EH (cell line): ENCODE data around the gene NDUFA11.
A peak's percentile ranks its signal among the peaks of the same experiment; 100 is the strongest.

Experiments used
- DNase-seq: peaks from one replicate; pipeline ENCODE4 v3.0.0-alpha.2; 2015; ENCODE audit warnings: low read depth

The NDUFA11 gene

GRCh38 chr19:5903624-5904351, at the start of gene NDUFA11:
TSS of gene NDUFA11 (minus strand) at chr19:5903790. CDS start at chr19:5903708, 82 bp downstream.
- DNase-seq, result no peak

- peak; percentile 44 for DNase-seq
Measured at GRCh38 chr19:5953030-5953589, 49.5 kb upstream of the NDUFA11 start.

- no peak for DNase-seq
Measured at GRCh38 chr19:5952193-5953029, 48.8 kb upstream of the NDUFA11 start.

- DNase-seq, result no peak
Measured at GRCh38 chr19:5951338-5951861, 47.8 kb upstream of the NDUFA11 start.

- no peak for DNase-seq
Measured at GRCh38 chr19:5950741-5951140, 47.2 kb upstream of the NDUFA11 start.

GRCh38 chr19:5949792-5950305, 46.3 kb upstream of the NDUFA11 start:
- DNase-seq, result no peak

GRCh38 chr19:5948752-5949564, 45.4 kb upstream of the NDUFA11 start:
- DNase-seq, result no peak

- no peak for DNase-seq
Measured at GRCh38 chr19:5947435-5947834, 43.8 kb upstream of the NDUFA11 start.

- peak; percentile 39 for DNase-seq
Measured at GRCh38 chr19:5943623-5944022, 40.0 kb upstream of the NDUFA11 start.

GRCh38 chr19:5943045-5943444, 39.5 kb upstream of the NDUFA11 start:
- DNase-seq, result no peak

GRCh38 chr19:5941673-5942072, 38.1 kb upstream of the NDUFA11 start:
- no peak for DNase-seq

- DNase-seq, result no peak
Measured at GRCh38 chr19:5940260-5941208, 36.9 kb upstream of the NDUFA11 start.

GRCh38 chr19:5937550-5937949, 34.0 kb upstream of the NDUFA11 start:
- no peak for DNase-seq

GRCh38 chr19:5936292-5936592, 32.7 kb upstream of the NDUFA11 start:
- DNase-seq, result no peak

GRCh38 chr19:5935473-5936291, 32.1 kb upstream of the NDUFA11 start:
- DNase-seq, result peak; percentile 50

- peak; percentile 89 for DNase-seq
Measured at GRCh38 chr19:5934774-5935472, 31.3 kb upstream of the NDUFA11 start.

- DNase-seq, result peak; percentile 27
Measured at GRCh38 chr19:5934069-5934401, 30.4 kb upstream of the NDUFA11 start.

GRCh38 chr19:5933391-5934068, 29.9 kb upstream of the NDUFA11 start:
- DNase-seq, result no peak
